Activated B cell treated with CpG ODN at 0.5 μM for 24 hours (primary cell): ENCODE measurements around the gene IL1RAPL1. TPM values are rescaled to one million over a fixed set of nuclear protein-coding genes. Genes with fewer than 3 reads are reported as not detected.
A peak's percentile ranks its signal among the peaks of the same experiment; 100 is the strongest.

Experiments
- ATAC-seq: fragments of 200-7000 bp; cut with Tn5 transposase; one replicate; pipeline ENCODE4 v1.10.0; 2021; ENCODE audit warnings: low read depth, mild to moderate bottlenecking, moderate library complexity
- CTCF ChIA-PET: fragments of 350-600 bp; sonication (Branson Sonifier 250); formaldehyde crosslinking; loops from one replicate; lab custom pipeline; 2021; ENCODE audit warnings: antibody characterized with exemption; lab: Charles Lee
- POLR2A ChIA-PET: fragments of 350-600 bp; sonication (Branson Sonifier 250); formaldehyde crosslinking; loops from one replicate; lab custom pipeline; 2021; ENCODE audit warnings: antibody characterized with exemption; lab: Charles Lee
- DNase-seq: peaks from one replicate; pipeline ENCODE4 v3.0.0; 2022
- H3K27ac Mint-ChIP-seq: one replicate; pipeline ENCODE4 v1.8.0; 2020; ENCODE audit warnings: mixed read lengths
- H3K27me3 Mint-ChIP-seq: one replicate; pipeline ENCODE4 v1.8.0; 2021; ENCODE audit warnings: mixed read lengths
- H3K36me3 Mint-ChIP-seq: one replicate; pipeline ENCODE4 v1.8.0; 2021; ENCODE audit warnings: low read depth, mixed read lengths
- H3K4me1 Mint-ChIP-seq: one replicate; pipeline ENCODE4 v1.8.0; 2021; ENCODE audit warnings: mixed read lengths
- H3K4me3 Mint-ChIP-seq: one replicate; pipeline ENCODE4 v1.8.0; 2020; ENCODE audit warnings: mild to moderate bottlenecking, mixed read lengths
- H3K9me3 Mint-ChIP-seq: one replicate; pipeline ENCODE4 v1.8.0; 2020; ENCODE audit warnings: mixed read lengths
- CTCF ChIP-seq: fragments of 200-600 bp; IDR thresholded peaks from one replicate; pipeline ENCODE4 v1.8.0; 2022; ENCODE audit warnings: antibody characterized with exemption, mild to moderate bottlenecking
- intact Hi-C: fragments of 100-400 bp; cut with micrococcal nuclease; formaldehyde crosslinking; loops from one replicate; pipeline ENCODE4 v1.15.1; 2024
- total RNA-seq: library from RNA; stranded (reverse); gene quantifications from 2 replicates; pipeline ENCODE4 v1.2.3, GENCODE V29; 2022

Gene IL1RAPL1
- total RNA-seq, 1 donor from 2014 or later = not detected

- H3K36me3 Mint-ChIP-seq = no peaks in the 10 kb centered on the region
- no peak for ATAC-seq
- TF ChIP-seq CTCF = no peak
- peaks cover 9% of the 10 kb centered on the region for H3K4me1 Mint-ChIP-seq
- DNase-seq = no peak
- H3K27ac Mint-ChIP-seq = no peak overlapping the region
- H3K27me3 Mint-ChIP-seq = no peaks in the 10 kb centered on the region
- ChIA-PET POLR2A (no interaction called here), CTCF (no interaction called here)
- peak overlapping the region; percentile 78 for H3K4me3 Mint-ChIP-seq
- intact Hi-C loops = no loop called here
- no peaks in the 10 kb centered on the region for H3K9me3 Mint-ChIP-seq
Measured at GRCh38 chrX:29477878-29478277, 890.6 kb downstream of the IL1RAPL1 start.

- H3K4me3 Mint-ChIP-seq = peak overlapping the region; percentile 78
- ATAC-seq = peak; percentile 60
- CTCF ChIA-PET = interaction anchor here (0.7 kb wide), 1 partner anchor 1114 kb away, joined by 4 read pairs; no protein-coding TSS in a partner anchor
Measured at GRCh38 chrX:29478336-29479069, 891.3 kb downstream of the IL1RAPL1 start.

DNA sequence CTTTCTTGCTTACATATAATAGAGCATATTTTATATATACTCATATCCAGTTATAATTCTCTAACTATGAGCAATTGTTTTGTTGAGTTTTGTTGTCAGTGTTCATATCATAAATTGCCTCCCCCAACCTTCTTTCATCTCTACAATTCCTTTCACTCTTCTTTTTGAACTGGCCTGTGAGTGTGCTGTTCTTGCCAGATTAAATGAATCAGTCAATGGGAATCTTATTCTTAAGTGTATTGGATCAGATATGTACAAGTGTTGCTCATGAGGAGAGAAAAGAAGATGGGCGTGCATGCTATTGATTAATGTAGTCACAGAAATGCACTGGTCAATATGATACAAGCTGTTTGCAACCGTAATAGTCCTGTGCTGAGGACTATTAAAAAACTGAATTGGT lies 900.0 kb downstream of the IL1RAPL1 start:
- no peaks in the 10 kb centered on the region for H3K9me3 Mint-ChIP-seq
- TF ChIP-seq CTCF = no peak
- no peak for ATAC-seq
- POLR2A ChIA-PET = no interaction called here
- no peaks in the 10 kb centered on the region for H3K36me3 Mint-ChIP-seq
- no peak for DNase-seq
- H3K27ac Mint-ChIP-seq = no peak overlapping the region
- intact Hi-C loops = no loop called here
- H3K4me3 Mint-ChIP-seq = no peak overlapping the region
- no peaks in the 10 kb centered on the region for H3K27me3 Mint-ChIP-seq
- CTCF ChIA-PET = no interaction called here
- H3K4me1 Mint-ChIP-seq = peaks cover 6% of the 10 kb centered on the region

More at GRCh38 chrX:29478336-29479069, 891.3 kb downstream of the IL1RAPL1 start:
- Mint-ChIP-seq H3K27ac (peak overlapping the region; percentile 1), H3K27me3 (no peaks in the 10 kb centered on the region), H3K36me3 (no peaks in the 10 kb centered on the region), H3K9me3 (no peaks in the 10 kb centered on the region), H3K4me1 (peaks cover 9% of the 10 kb centered on the region)
- DNase-seq = no peak
- no peak for TF ChIP-seq CTCF
- POLR2A ChIA-PET = no interaction called here
- intact Hi-C loops = no loop called here

GRCh38 chrX:29487714-29488113 lies 900.5 kb downstream of the IL1RAPL1 start:
- no peak overlapping the region for H3K27ac Mint-ChIP-seq
- no peak for DNase-seq
- ATAC-seq = no peak
- ChIA-PET POLR2A (no interaction called here), CTCF (no interaction called here)
- no peaks in the 10 kb centered on the region for H3K27me3 Mint-ChIP-seq
- TF ChIP-seq CTCF = no peak
- H3K9me3 Mint-ChIP-seq = no peaks in the 10 kb centered on the region
- no peak overlapping the region for H3K4me3 Mint-ChIP-seq
- peaks cover 6% of the 10 kb centered on the region for H3K4me1 Mint-ChIP-seq
- intact Hi-C loops = no loop called here
- H3K36me3 Mint-ChIP-seq = no peaks in the 10 kb centered on the region

DNA sequence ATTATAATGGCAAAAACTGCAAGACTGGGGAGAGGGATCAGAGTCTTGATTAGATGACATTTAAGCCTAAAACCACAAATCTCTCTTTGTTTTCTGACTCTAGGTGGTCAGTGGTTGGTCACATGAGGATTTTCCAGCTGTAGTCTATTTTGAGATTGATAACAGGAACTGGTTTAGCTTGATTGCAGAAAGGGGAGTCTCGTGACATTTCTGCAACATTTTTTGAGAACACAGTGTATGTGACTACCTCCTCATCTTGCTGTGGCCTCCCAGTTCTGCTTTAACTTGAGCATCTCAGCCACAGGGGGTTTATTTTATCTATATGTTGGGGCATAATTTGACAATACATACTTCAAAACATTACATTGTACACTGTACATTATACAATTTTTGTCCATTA lies 901.7 kb downstream of the IL1RAPL1 start:
- intact Hi-C loops = no loop called here
- H3K4me1 Mint-ChIP-seq = peaks cover 6% of the 10 kb centered on the region
- CTCF ChIA-PET = no interaction called here
- no peak overlapping the region for H3K4me3 Mint-ChIP-seq
- no peak overlapping the region for H3K27ac Mint-ChIP-seq
- TF ChIP-seq CTCF = no peak
- ATAC-seq (no peak), DNase-seq (no peak)
- POLR2A ChIA-PET = no interaction called here
- H3K9me3 Mint-ChIP-seq = no peaks in the 10 kb centered on the region
- H3K27me3 Mint-ChIP-seq = no peaks in the 10 kb centered on the region
- H3K36me3 Mint-ChIP-seq = no peaks in the 10 kb centered on the region
